Hepatocyte (in vitro differentiated cells): ENCODE measurements around the gene POC1A. TPM values are rescaled to one million over a fixed set of nuclear protein-coding genes. Genes with fewer than 3 reads are reported as not detected.

Source experiments
- DNase-seq: peaks from one replicate; pipeline ENCODE4 v3.0.0-alpha.2; 2016; ENCODE audit warnings: low spot score
- H2AFZ ChIP-seq: fragments of 200-600 bp; sonication (generic); 2 replicates; pipeline ENCODE4 v1.6.0; 2016; ENCODE audit warnings: antibody characterized with exemption, mild to moderate bottlenecking
- H3K27ac ChIP-seq: fragments of 200-600 bp; sonication (generic); 2 replicates; pipeline ENCODE4 v1.5.1; 2016; ENCODE audit warnings: mild to moderate bottlenecking
- H3K27me3 ChIP-seq: fragments of 200-600 bp; sonication (generic); 2 replicates; pipeline ENCODE4 v1.6.1; 2016
- H3K36me3 ChIP-seq: fragments of 200-600 bp; sonication (generic); replicated peaks from 2 replicates; pipeline ENCODE4 v1.5.1; 2016; ENCODE audit warnings: low read depth; ENCODE audit not compliant: insufficient read depth
- H3K4me1 ChIP-seq: fragments of 200-600 bp; sonication (generic); 2 replicates; pipeline ENCODE4 v1.5.1; 2016; ENCODE audit warnings: mild to moderate bottlenecking, moderate library complexity; ENCODE audit not compliant: insufficient read depth
- H3K4me2 ChIP-seq: fragments of 200-600 bp; sonication (generic); 2 replicates; pipeline ENCODE4 v1.6.0; 2016
- H3K4me3 ChIP-seq: fragments of 200-600 bp; sonication (generic); 2 replicates; pipeline ENCODE4 v1.5.1; 2016; ENCODE audit warnings: mild to moderate bottlenecking
- H3K79me2 ChIP-seq: fragments of 200-600 bp; sonication (generic); 2 replicates; pipeline ENCODE4 v1.6.0; 2017; ENCODE audit warnings: mild to moderate bottlenecking
- H3K9me2 ChIP-seq: fragments of 200-600 bp; sonication (generic); replicated peaks from 2 replicates; pipeline ENCODE4 v1.6.0; 2017; ENCODE audit warnings: mild to moderate bottlenecking; ENCODE audit not compliant: insufficient read depth
- H3K9me3 ChIP-seq: fragments of 200-600 bp; sonication (generic); 2 replicates; pipeline ENCODE4 v1.5.1; 2016; ENCODE audit warnings: low read depth, mild to moderate bottlenecking
- H4K20me1 ChIP-seq: fragments of 200-600 bp; sonication (generic); 2 replicates; pipeline ENCODE4 v1.6.0; 2016; ENCODE audit warnings: mild to moderate bottlenecking; ENCODE audit not compliant: insufficient read depth, poor library complexity, severe bottlenecking
- CTCF ChIP-seq: fragments of 200-600 bp; sonication (generic); IDR thresholded peaks from 2 replicates; pipeline ENCODE4 v1.5.1; 2016; ENCODE audit warnings: antibody characterized with exemption, mild to moderate bottlenecking; ENCODE audit not compliant: poor library complexity
- EZH2 ChIP-seq: fragments of 200-600 bp; sonication (generic); IDR thresholded peaks from 2 replicates; pipeline ENCODE4 v1.6.1; 2016; ENCODE audit warnings: antibody characterized with exemption, mild to moderate bottlenecking, borderline replicate concordance
- EZH2phosphoT487 ChIP-seq: fragments of 200-600 bp; sonication (generic); IDR thresholded peaks from one replicate; pipeline ENCODE4 v1.6.1; 2018; ENCODE audit warnings: antibody characterized with exemption, mild to moderate bottlenecking, low read depth, moderate library complexity; ENCODE audit not compliant: unreplicated experiment, severe bottlenecking
- WGBS: methylation state at CpG from one replicate; pipeline ENCODE4 v1.1.6; 2016; ENCODE audit warnings: low lambda C conversion rate; ENCODE audit errors: missing lambda C conversion rate; 5-methylcytosine and 5-hydroxymethylcytosine counted together
- polyA plus RNA-seq: library from polyadenylated mRNA; unstranded; fragments of >200 nt; fragmentation: Nextera tagmentation; extraction: Ambion mirVana; gene quantifications from 2 replicates; pipeline ENCODE4 v1.2.1, GENCODE V29; 2016
- total RNA-seq: library from RNA; depleted of rRNA; stranded (reverse); fragments of >200 nt; gene quantifications from 2 replicates; pipeline ENCODE4 v1.2.3, GENCODE V29; 2014

The POC1A gene
- total and polyA plus RNA-seq, 2 experiments from 2014 or later = 2.6 to 3.7 TPM

GRCh38 chr3:52194485-52195290, 40.5 kb upstream of the POC1A start:
- Histone ChIP-seq H3K9me3 (no peaks in the 10 kb centered on the region), H3K79me2 (peaks cover 17% of the 10 kb centered on the region), H3K36me3 (no peaks in the 10 kb centered on the region), H3K27me3 (no peaks in the 10 kb centered on the region), H4K20me1 (no peaks in the 10 kb centered on the region), H3K4me3 (no peak overlapping the region), H3K4me1 (peaks cover 21% of the 10 kb centered on the region), H3K4me2 (no peak overlapping the region), H3K9me2 (no peaks in the 10 kb centered on the region), H3K27ac (peak overlapping the region; percentile 91), H2AFZ (no peak overlapping the region)
- 78% methylated on average over 14 of the region's 14 CpGs for WGBS
- no peak for TF ChIP-seq CTCF
- TF ChIP-seq EZH2phosphoT487 = no peak
- no peak for TF ChIP-seq EZH2
- peak; percentile 59 for DNase-seq

GRCh38 chr3:52193065-52193464, 38.8 kb upstream of the POC1A start:
- Histone ChIP-seq H3K9me2 (no peaks in the 10 kb centered on the region), H3K27ac (no peak overlapping the region), H2AFZ (no peak overlapping the region), H3K27me3 (no peaks in the 10 kb centered on the region), H3K36me3 (no peaks in the 10 kb centered on the region), H3K9me3 (no peaks in the 10 kb centered on the region), H3K79me2 (peaks cover under 1% of the 10 kb centered on the region), H3K4me3 (no peak overlapping the region), H3K4me2 (no peak overlapping the region), H3K4me1 (peaks cover 17% of the 10 kb centered on the region), H4K20me1 (no peaks in the 10 kb centered on the region)
- TF ChIP-seq CTCF (no peak), EZH2phosphoT487 (no peak), EZH2 (no peak)
- DNase-seq = no peak
- 91% methylated on average over 18 of the region's 18 CpGs for WGBS

GRCh38 chr3:52191663-52192062, 37.4 kb upstream of the POC1A start:
- Histone ChIP-seq H3K4me1 (peaks cover 9% of the 10 kb centered on the region), H3K79me2 (no peaks in the 10 kb centered on the region), H2AFZ (no peak overlapping the region), H3K27me3 (no peaks in the 10 kb centered on the region), H3K9me3 (no peaks in the 10 kb centered on the region), H3K4me3 (no peak overlapping the region), H3K36me3 (no peaks in the 10 kb centered on the region), H3K27ac (no peak overlapping the region), H4K20me1 (no peaks in the 10 kb centered on the region), H3K9me2 (no peaks in the 10 kb centered on the region), H3K4me2 (no peak overlapping the region)
- DNase-seq = no peak
- WGBS = 76% methylated on average over 4 of the region's 4 CpGs
- TF ChIP-seq CTCF (no peak), EZH2 (no peak), EZH2phosphoT487 (no peak)
